WERI-Rb-1 (cell line): ENCODE data around the gene NPHP3.
A peak's percentile ranks its signal among the peaks of the same experiment; 100 is the strongest.

ENCODE experiments used
- DNase-seq: peaks from one replicate; pipeline ENCODE4 v3.0.0-alpha.2; 2020
- H3K27ac ChIP-seq: fragments of 250-450 bp; sonication (Bioruptor Pico); 2 replicates; pipeline ENCODE4 v1.5.1; 2020; ENCODE audit warnings: mild to moderate bottlenecking, moderate library complexity
- H3K27me3 ChIP-seq: fragments of 250-450 bp; sonication (Bioruptor Pico); 2 replicates; pipeline ENCODE4 v1.5.1; 2021; ENCODE audit warnings: mild to moderate bottlenecking, low read depth, moderate library complexity; ENCODE audit not compliant: insufficient read depth, severe bottlenecking
- H3K36me3 ChIP-seq: fragments of 250-450 bp; sonication (Bioruptor Pico); 2 replicates; pipeline ENCODE4 v1.5.1; 2020; ENCODE audit warnings: mild to moderate bottlenecking, moderate library complexity
- H3K4me3 ChIP-seq: 2 replicates; pipeline ENCODE4 v1.5.1; 2011; ENCODE audit warnings: low read depth, mild to moderate bottlenecking, control low read depth, low read length
- H3K9me3 ChIP-seq: fragments of 250-450 bp; sonication (Bioruptor Pico); 2 replicates; pipeline ENCODE4 v1.5.1; 2021; ENCODE audit warnings: mild to moderate bottlenecking, moderate library complexity; ENCODE audit not compliant: severe bottlenecking
- CTCF ChIP-seq: IDR thresholded peaks from 2 replicates; pipeline ENCODE4 v1.5.1; 2011; ENCODE audit warnings: low read depth, mild to moderate bottlenecking, control low read depth, inconsistent platforms, low read length

NPHP3 gene

GRCh38 chr3:132721479-132722164 lies 587 bp downstream of the NPHP3 start:
- no peaks in the 10 kb centered on the region for H3K9me3 ChIP-seq
- TF ChIP-seq CTCF = 0 out of 2 replicates have a peak, but pooled peaks have one; percentile 8
- peak; percentile 77 for DNase-seq
- no peaks in the 10 kb centered on the region for H3K27me3 ChIP-seq
- H3K27ac ChIP-seq = peak overlapping the region; percentile 77
- peaks cover 9% of the 10 kb centered on the region; the same call in 1 of the 2 replicates for H3K36me3 ChIP-seq
- peak overlapping the region; percentile 60 for H3K4me3 ChIP-seq

DNA sequence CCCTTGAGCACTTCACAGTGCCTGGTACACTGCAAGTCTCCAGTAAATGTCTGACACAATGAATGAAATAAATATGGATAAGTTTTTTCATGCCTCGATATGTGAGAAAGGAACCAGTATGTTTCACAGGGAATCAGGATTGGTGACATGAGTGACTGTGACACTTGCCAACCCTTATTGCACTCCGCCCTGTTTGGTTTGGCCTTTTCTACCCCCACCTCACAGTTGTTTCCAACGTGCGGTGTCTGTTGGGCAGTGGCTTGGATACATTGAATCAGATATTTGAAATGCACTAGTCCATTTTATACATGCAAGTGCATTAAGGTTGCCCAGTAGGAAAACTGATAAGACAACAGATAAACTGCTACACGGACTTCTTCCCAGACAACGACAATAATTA lies 2.0 kb downstream of the NPHP3 start:
- H3K9me3 ChIP-seq = no peaks in the 10 kb centered on the region
- DNase-seq = no peak
- no peaks in the 10 kb centered on the region for H3K27me3 ChIP-seq
- no peak overlapping the region for H3K27ac ChIP-seq
- peaks cover 9% of the 10 kb centered on the region; the same call in 1 of the 2 replicates for H3K36me3 ChIP-seq
- no peak overlapping the region for H3K4me3 ChIP-seq
- no peak for TF ChIP-seq CTCF

GRCh38 chr3:132716372-132716771 lies 5.8 kb downstream of the NPHP3 start:
- H3K36me3 ChIP-seq = peaks cover 13% of the 10 kb centered on the region
- no peak for DNase-seq

GRCh38 chr3:132713977-132714727 lies 8.1 kb downstream of the NPHP3 start:
- Histone ChIP-seq H3K27ac (no peak overlapping the region), H3K4me3 (no peak overlapping the region), H3K36me3 (peaks cover 13% of the 10 kb centered on the region), H3K27me3 (no peaks in the 10 kb centered on the region), H3K9me3 (no peaks in the 10 kb centered on the region)
- no peak for TF ChIP-seq CTCF
- no peak for DNase-seq

More at GRCh38 chr3:132716372-132716771, 5.8 kb downstream of the NPHP3 start:
- H3K4me3 ChIP-seq = no peak overlapping the region
- no peaks in the 10 kb centered on the region for H3K27me3 ChIP-seq
- no peak overlapping the region for H3K27ac ChIP-seq
- H3K9me3 ChIP-seq = no peaks in the 10 kb centered on the region
- TF ChIP-seq CTCF = no peak

DNA sequence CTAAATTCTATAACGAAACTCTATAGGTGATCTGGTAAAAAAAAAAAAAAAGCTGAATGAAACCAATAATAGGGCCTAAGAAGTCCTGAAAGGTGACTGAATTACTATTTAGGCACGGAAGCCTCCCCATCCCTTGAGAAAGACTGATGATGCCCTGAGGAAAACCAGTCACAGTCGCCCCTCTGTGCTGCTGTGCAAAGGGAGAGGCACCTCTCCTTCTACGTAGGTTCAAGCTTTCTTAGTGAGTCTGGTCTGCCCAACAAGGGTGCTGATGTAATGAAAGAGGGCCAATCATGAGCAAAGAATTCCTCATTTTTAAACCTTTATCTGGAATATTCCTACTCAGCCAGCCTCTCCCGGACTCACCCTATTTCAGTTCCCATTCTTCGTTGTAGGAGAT lies 11.9 kb downstream of the NPHP3 start:
- no peak overlapping the region for H3K4me3 ChIP-seq
- H3K27ac ChIP-seq = no peak overlapping the region
- DNase-seq = no peak
- TF ChIP-seq CTCF = no peak
- no peaks in the 10 kb centered on the region for H3K27me3 ChIP-seq
- H3K36me3 ChIP-seq = peaks cover 8% of the 10 kb centered on the region
- H3K9me3 ChIP-seq = no peaks in the 10 kb centered on the region
